GM12878 (cell line): Measurements from ENCODE around the gene GRB10. TPM values are rescaled to one million over a fixed set of nuclear protein-coding genes. Genes with fewer than 3 reads are reported as not detected.

Experiments
- ATAC-seq: fragments of 200-7000 bp; cut with Tn5 transposase; 3 replicates; pipeline ENCODE4 v1.9.1; 2020; ENCODE audit warnings: mild to moderate bottlenecking, moderate library complexity
- BruUV-seq: library from RNA; stranded (reverse); fragments of 400-500 nt; replicated peaks from 2 replicates; lab custom pipeline; 2021; lab: Mats Ljungman, UMichigan
- CTCF ChIA-PET: fragments of 300-600 bp; sonication (Branson Sonifier 250); formaldehyde crosslinking; extraction: SDS; loops from one replicate; lab custom pipeline; 2021; ENCODE audit warnings: inconsistent platforms; lab: Yijun Ruan, JAX
- POLR2A ChIA-PET: fragments of 350-600 bp; formaldehyde crosslinking; extraction: SDS; loops from one replicate; lab custom pipeline; 2021; ENCODE audit warnings: inconsistent platforms; lab: Charles Lee
- RAD21 ChIA-PET: fragments of 300-600 bp; sonication (Branson Sonifier 250); formaldehyde crosslinking; loops from one replicate; lab custom pipeline; 2023; ENCODE audit warnings: antibody characterized with exemption; ENCODE audit not compliant: unreplicated experiment; lab: Charles Lee
- SMC1A ChIA-PET: fragments of 300-600 bp; sonication (Branson Sonifier 250); formaldehyde crosslinking; loops from one replicate; lab custom pipeline; 2023; ENCODE audit not compliant: unreplicated experiment, uncharacterized antibody; lab: Charles Lee
- DNase-seq: peaks from one replicate; pipeline ENCODE4 v3.0.0-alpha.2; 2011; ENCODE audit warnings: low read depth, low spot score
- FAIRE-seq: peaks from 3 replicates; lab custom pipeline; 2011; peaks lifted over from hg19 to GRCh38; lab: Jason Lieb, UNC
- H2AFZ ChIP-seq: 2 replicates; pipeline ENCODE4 v1.6.0; 2011; ENCODE audit warnings: low read depth, low read length, control low read depth; ENCODE audit not compliant: control insufficient read depth
- H3K27ac ChIP-seq: 2 replicates; pipeline ENCODE4 v1.5.1; 2011; ENCODE audit warnings: control low read depth; ENCODE audit not compliant: control insufficient read depth, insufficient read depth
- H3K27me3 ChIP-seq, 2 experiments: replicated peaks in 1 of 2; 2 replicates each; pipeline versions ENCODE4 v1.6.0 to v1.6.1; 2011; ENCODE audit warnings: low read length in 1 of 2; ENCODE audit not compliant: control insufficient read depth in 2 of 2, insufficient read depth in 2 of 2
- H3K36me3 ChIP-seq, 2 experiments: 2 replicates each; pipeline ENCODE4 v1.5.1; 2011; ENCODE audit warnings: low read length in 1 of 2; ENCODE audit not compliant: control insufficient read depth in 2 of 2, insufficient read depth in 2 of 2
- H3K4me1 ChIP-seq: 2 replicates; pipeline ENCODE4 v1.6.1; 2011; ENCODE audit warnings: mild to moderate bottlenecking, low read length, moderate library complexity, mixed read lengths; ENCODE audit not compliant: control insufficient read depth, insufficient read depth
- H3K4me2 ChIP-seq: 2 replicates; pipeline ENCODE4 v1.6.0; 2011; ENCODE audit warnings: control low read depth; ENCODE audit not compliant: control insufficient read depth, insufficient read depth
- H3K4me3 ChIP-seq: fragments of 200-600 bp; sonication (generic); 2 replicates; pipeline ENCODE4 v1.5.1; 2016
- H3K79me2 ChIP-seq: 2 replicates; pipeline ENCODE4 v1.6.0; 2011; ENCODE audit warnings: low read length; ENCODE audit not compliant: control insufficient read depth, insufficient read depth
- H3K9ac ChIP-seq: 2 replicates; pipeline ENCODE4 v1.8.0; 2011; ENCODE audit warnings: low read length, control low read depth, mixed read lengths; ENCODE audit not compliant: control insufficient read depth, insufficient read depth
- H3K9me3 ChIP-seq: replicated peaks from 3 replicates; pipeline ENCODE4 v1.5.1; 2011; ENCODE audit warnings: mild to moderate bottlenecking, low read length; ENCODE audit not compliant: control insufficient read depth, insufficient read depth
- H4K20me1 ChIP-seq: 2 replicates; pipeline ENCODE4 v1.6.0; 2011; ENCODE audit not compliant: control insufficient read depth, insufficient read depth
- ASH2L ChIP-seq: fragments of 300-600, 200-600 bp; sonication (generic); IDR thresholded peaks from 2 replicates; pipeline ENCODE4 v1.6.1; 2017; ENCODE audit warnings: low read depth, mild to moderate bottlenecking, borderline replicate concordance
- BCL3 ChIP-seq: IDR thresholded peaks from 2 replicates; pipeline ENCODE4 v1.6.1; 2011; ENCODE audit warnings: borderline replicate concordance, low read depth, mild to moderate bottlenecking, moderate library complexity, low read length; ENCODE audit not compliant: insufficient read depth, poor library complexity, severe bottlenecking
- ETV6 ChIP-seq, 2 experiments: fragments of 450-650 bp in 1 of 2; IDR thresholded peaks in 1 of 2; conservative IDR thresholded peaks in 1 of 2; 2 replicates each; pipeline ENCODE4 v1.6.1; 2014; ENCODE audit warnings: antibody characterized with exemption in 1 of 2, borderline replicate concordance in 1 of 2, low read depth in 1 of 2, mild to moderate bottlenecking in 1 of 2, moderate library complexity in 1 of 2
- FOS ChIP-seq: IDR thresholded peaks from 3 replicates; pipeline ENCODE4 v1.6.1; 2011; ENCODE audit warnings: borderline replicate concordance; ENCODE audit not compliant: insufficient read length; ENCODE audit errors: extremely low read depth
- IKZF1 ChIP-seq: fragments of 450-650 bp; conservative IDR thresholded peaks from 2 replicates; pipeline ENCODE4 v1.6.1; 2017; ENCODE audit warnings: antibody characterized with exemption, mild to moderate bottlenecking
- JUNB ChIP-seq: IDR thresholded peaks from 2 replicates; pipeline ENCODE4 v1.6.1; 2016; ENCODE audit warnings: antibody characterized with exemption, mild to moderate bottlenecking
- MAX ChIP-seq: IDR thresholded peaks from 2 replicates; pipeline ENCODE4 v1.6.1; 2012; ENCODE audit warnings: low read depth, low read length, improper control_type of control experiment
- MXI1 ChIP-seq: fragments of 150-350 bp; IDR thresholded peaks from 2 replicates; pipeline ENCODE4 v1.6.1; 2011; ENCODE audit warnings: low read depth, mild to moderate bottlenecking, inconsistent platforms, low read length, improper control_type of control experiment
- NFYB ChIP-seq: IDR thresholded peaks from 2 replicates; pipeline ENCODE4 v1.6.1; 2011; ENCODE audit warnings: low read depth, mild to moderate bottlenecking, low read length, improper control_type of control experiment, moderate library complexity; ENCODE audit not compliant: insufficient read depth
- NR2F1 ChIP-seq: fragments of 450-650 bp; conservative IDR thresholded peaks from 2 replicates; pipeline ENCODE4 v1.6.1; 2017; ENCODE audit warnings: mild to moderate bottlenecking
- PAX8 ChIP-seq: fragments of 450-650 bp; IDR thresholded peaks from 2 replicates; pipeline ENCODE4 v1.6.1; 2017; ENCODE audit warnings: mild to moderate bottlenecking, moderate library complexity
- PBX3 ChIP-seq: IDR thresholded peaks from 2 replicates; pipeline ENCODE4 v1.6.1; 2011; ENCODE audit warnings: mild to moderate bottlenecking, low read depth, low read length, moderate library complexity; ENCODE audit not compliant: insufficient replicate concordance
- PKNOX1 ChIP-seq: fragments of 450-650 bp; IDR thresholded peaks from 2 replicates; pipeline ENCODE4 v1.6.1; 2016; ENCODE audit warnings: mild to moderate bottlenecking
- POLR2A ChIP-seq: IDR thresholded peaks from 2 replicates; pipeline ENCODE4 v1.6.1; 2011; ENCODE audit warnings: low read depth, mild to moderate bottlenecking, low read length
- RAD21 ChIP-seq: IDR thresholded peaks from 2 replicates; pipeline ENCODE4 v1.6.1; 2011; ENCODE audit warnings: mild to moderate bottlenecking, low read depth, low read length, moderate library complexity; ENCODE audit not compliant: insufficient read depth
- RELB ChIP-seq: fragments of 450-650 bp; IDR thresholded peaks from 2 replicates; pipeline ENCODE4 v1.6.1; 2017; ENCODE audit warnings: low read depth, mild to moderate bottlenecking, moderate library complexity
- SREBF1 ChIP-seq: IDR thresholded peaks from 2 replicates; pipeline ENCODE4 v1.6.1; 2012; ENCODE audit warnings: mild to moderate bottlenecking, low read length
- TBL1XR1 ChIP-seq: IDR thresholded peaks from 2 replicates; pipeline ENCODE4 v1.6.1; 2012; ENCODE audit warnings: low read depth, low read length, improper control_type of control experiment
- ZSCAN29 ChIP-seq: fragments of 450-650 bp; IDR thresholded peaks from 2 replicates; pipeline ENCODE4 v1.6.1; 2017; ENCODE audit warnings: mild to moderate bottlenecking, moderate library complexity
- WGBS: methylation state at CpG from one replicate; pipeline ENCODE4 v1.1.6; 2016; ENCODE audit warnings: low lambda C conversion rate; ENCODE audit not compliant: insufficient replicate concordance, insufficient coverage; ENCODE audit errors: missing lambda C conversion rate; 5-methylcytosine and 5-hydroxymethylcytosine counted together
- in situ Hi-C: fragments of 300-500 bp; cut with MboI; formaldehyde crosslinking; loops from 9 replicates; pipeline ENCODE4 v1.14.3; 2018; ENCODE audit warnings: mixed read lengths
- intact Hi-C: fragments of 100-400 bp; cut with micrococcal nuclease; formaldehyde crosslinking; loops from one replicate; pipeline ENCODE4 v1.14.2; 2022; ENCODE audit not compliant: unreplicated experiment
- polyA plus RNA-seq, 11 experiments: library from polyadenylated mRNA; depleted of rRNA in 4 of 11; unstranded in 6 of 11; stranded (reverse) in 5 of 11; fragments of >200 nt; fragmentation: Nextera tagmentation in 4 of 11; fragmentation: Illumina TruSeq in 1 of 11; extraction: Ambion mirVana in 4 of 11; extraction: Trizol in 1 of 11; gene quantifications; 1 replicate in 1 of 11; 2 replicates in 10 of 11; pipeline versions ENCODE4 v1.2.1 to v1.2.3, GENCODE V29; 2011 to 2016; ENCODE audit warnings: inconsistent platforms in 2 of 11, missing spikeins in 2 of 11, low read depth in 1 of 11
- total RNA-seq, 4 experiments: library from RNA; depleted of rRNA in 3 of 4; stranded (reverse); fragments of >200 nt in 3 of 4; fragmentation: Illumina TruSeq in 1 of 4; extraction: Trizol in 1 of 4; gene quantifications; 2 replicates each; pipeline versions ENCODE4 v1.2.1 to v1.2.3, GENCODE V29; 2013 to 2021

The GRB10 gene
- total and polyA plus RNA-seq, 10 of the 15 experiments (the other 5 are each of a cell fraction or from before 2014, with no cell fraction given), result 0.04 to 0.33 TPM; not detected in 8

GRCh38 chr7:50727072-50727471 lies 55.6 kb downstream of the GRB10 start:
- ChIA-PET RAD21 (no interaction called here), CTCF (no interaction called here), SMC1A (no interaction called here), POLR2A (no interaction called here)
- in situ Hi-C loops (no loop called here), intact Hi-C loops (no loop called here)
- Histone ChIP-seq H3K79me2 (no peaks in the 10 kb centered on the region), H3K9ac (no peak overlapping the region), H3K4me2 (no peak overlapping the region), H3K36me3 (no peaks in the 10 kb centered on the region), H3K27ac (no peak overlapping the region), H2AFZ (no peak overlapping the region), H4K20me1 (no peaks in the 10 kb centered on the region), H3K4me3 (no peak overlapping the region), H3K9me3 (no peaks in the 10 kb centered on the region), H3K4me1 (no peaks in the 10 kb centered on the region), H3K27me3 (peaks cover 2 to 7% of the 10 kb centered on the region in 2 experiments; a peak in 2 of 4 replicates)
- TF ChIP-seq NFYB (no peak), SREBF1 (no peak), NR2F1 (no peak), PBX3 (no peak), POLR2A (no peak), RAD21 (no peak), FOS (no peak), MXI1 (no peak), PAX8 (no peak), ETV6 (conservative IDR thresholded peaks at IDR 0.05 in 1 of 2, IDR thresholded peaks at IDR 0.05 in 1 of 2; ENCODE audit: borderline replicate concordance in 1 of 2, low read depth in 1 of 2) (no peak), PKNOX1 (no peak), JUNB (no peak), BCL3 (no peak), RELB (no peak), IKZF1 (no peak), TBL1XR1 (no peak), ASH2L (no peak), ZSCAN29 (no peak), MAX (no peak)
- ATAC-seq, result no peak
- FAIRE-seq, result no peak
- WGBS, result 49% methylated on average over 3 of the region's 3 CpGs
- no peak for DNase-seq
- BruUV-seq, result no TSS peak
